KMS-11 (cell line): ENCODE measurements around the gene NBEA.

Experiments used
- H2AFZ ChIP-seq: fragments of 200-600 bp; sonication (generic); 2 replicates; pipeline ENCODE4 v1.6.1; 2016; ENCODE audit warnings: antibody characterized with exemption, mixed run types, low read depth
- H3K27ac ChIP-seq: fragments of 200-600 bp; sonication (generic); 2 replicates; pipeline ENCODE4 v1.6.1; 2016; ENCODE audit warnings: mild to moderate bottlenecking, mixed run types
- H3K27me3 ChIP-seq: fragments of 200-600 bp; sonication (generic); 2 replicates; pipeline ENCODE4 v1.6.1; 2017; ENCODE audit warnings: mild to moderate bottlenecking, low read depth, mixed run types, moderate library complexity; ENCODE audit not compliant: insufficient read depth
- H3K36me3 ChIP-seq: fragments of 200-600 bp; sonication (generic); 2 replicates; pipeline ENCODE4 v1.6.1; 2017; ENCODE audit warnings: mild to moderate bottlenecking, mixed run types; ENCODE audit not compliant: insufficient read depth
- H3K4me1 ChIP-seq: fragments of 200-600 bp; sonication (generic); 2 replicates; pipeline ENCODE4 v1.6.1; 2016; ENCODE audit warnings: mild to moderate bottlenecking, low read depth, mixed run types; ENCODE audit not compliant: poor library complexity, severe bottlenecking
- H3K4me2 ChIP-seq: fragments of 200-600 bp; sonication (generic); 2 replicates; pipeline ENCODE4 v1.7.0; 2016; ENCODE audit warnings: mild to moderate bottlenecking, mixed run types
- H3K4me3 ChIP-seq: fragments of 200-600 bp; sonication (generic); IDR thresholded peaks from 2 replicates; pipeline ENCODE4 v1.6.1; 2017; ENCODE audit warnings: low read depth, low read length, mixed read lengths; ENCODE audit not compliant: insufficient read depth
- H3K79me2 ChIP-seq: fragments of 200-600 bp; sonication (generic); 2 replicates; pipeline ENCODE4 v1.6.1; 2016; ENCODE audit warnings: low read depth, mixed run types; ENCODE audit not compliant: insufficient read depth
- H3K9ac ChIP-seq: fragments of 200-600 bp; sonication (generic); 2 replicates; pipeline ENCODE4 v1.6.1; 2016; ENCODE audit warnings: mild to moderate bottlenecking, mixed run types
- H4K20me1 ChIP-seq: fragments of 200-600 bp; sonication (generic); 2 replicates; pipeline ENCODE4 v1.6.1; 2016; ENCODE audit warnings: mild to moderate bottlenecking, mixed run types; ENCODE audit not compliant: insufficient read depth
- TF ChIP-seq, protein P1 (sequence below): fragments of 200-600 bp; sonication (generic); conservative IDR thresholded peaks from 2 replicates; pipeline ENCODE4 v1.6.1; 2017; ENCODE audit warnings: low read depth, mild to moderate bottlenecking, antibody characterized with exemption, low read length, moderate library complexity, mixed read lengths

The NBEA gene

DNA sequence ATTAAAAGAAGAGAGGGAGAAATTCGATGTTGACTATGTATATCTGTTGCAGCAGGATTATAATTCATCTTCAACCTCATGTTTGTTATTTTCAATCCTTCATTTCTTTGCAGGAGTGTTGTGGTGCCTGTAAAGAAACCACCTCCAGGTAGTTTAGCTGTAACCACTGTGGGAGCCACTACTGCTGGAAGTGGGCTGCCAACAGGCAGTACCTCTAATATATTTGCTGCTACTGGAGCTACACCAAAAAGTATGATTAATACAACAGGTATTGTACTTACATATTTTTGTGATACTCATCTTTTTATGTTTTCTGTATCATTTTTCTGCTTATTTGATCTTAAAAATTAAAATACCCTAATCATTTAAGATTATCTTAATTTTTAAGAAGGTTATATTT is 266.5 kb downstream of the NBEA start:
- H3K27me3 ChIP-seq: no peaks in the 10 kb centered on the region
- H3K9ac ChIP-seq: no peak overlapping the region
- no peak overlapping the region for H3K4me2 ChIP-seq
- no peak overlapping the region for H2AFZ ChIP-seq
- H3K27ac ChIP-seq: no peak overlapping the region
- no peak overlapping the region for H3K4me3 ChIP-seq
- no peaks in the 10 kb centered on the region for H3K4me1 ChIP-seq
- TF ChIP-seq, protein P1, sequence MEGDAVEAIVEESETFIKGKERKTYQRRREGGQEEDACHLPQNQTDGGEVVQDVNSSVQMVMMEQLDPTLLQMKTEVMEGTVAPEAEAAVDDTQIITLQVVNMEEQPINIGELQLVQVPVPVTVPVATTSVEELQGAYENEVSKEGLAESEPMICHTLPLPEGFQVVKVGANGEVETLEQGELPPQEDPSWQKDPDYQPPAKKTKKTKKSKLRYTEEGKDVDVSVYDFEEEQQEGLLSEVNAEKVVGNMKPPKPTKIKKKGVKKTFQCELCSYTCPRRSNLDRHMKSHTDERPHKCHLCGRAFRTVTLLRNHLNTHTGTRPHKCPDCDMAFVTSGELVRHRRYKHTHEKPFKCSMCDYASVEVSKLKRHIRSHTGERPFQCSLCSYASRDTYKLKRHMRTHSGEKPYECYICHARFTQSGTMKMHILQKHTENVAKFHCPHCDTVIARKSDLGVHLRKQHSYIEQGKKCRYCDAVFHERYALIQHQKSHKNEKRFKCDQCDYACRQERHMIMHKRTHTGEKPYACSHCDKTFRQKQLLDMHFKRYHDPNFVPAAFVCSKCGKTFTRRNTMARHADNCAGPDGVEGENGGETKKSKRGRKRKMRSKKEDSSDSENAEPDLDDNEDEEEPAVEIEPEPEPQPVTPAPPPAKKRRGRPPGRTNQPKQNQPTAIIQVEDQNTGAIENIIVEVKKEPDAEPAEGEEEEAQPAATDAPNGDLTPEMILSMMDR: no peak
- no peaks in the 10 kb centered on the region for H3K36me3 ChIP-seq
- no peaks in the 10 kb centered on the region for H3K79me2 ChIP-seq
- H4K20me1 ChIP-seq: no peaks in the 10 kb centered on the region

DNA sequence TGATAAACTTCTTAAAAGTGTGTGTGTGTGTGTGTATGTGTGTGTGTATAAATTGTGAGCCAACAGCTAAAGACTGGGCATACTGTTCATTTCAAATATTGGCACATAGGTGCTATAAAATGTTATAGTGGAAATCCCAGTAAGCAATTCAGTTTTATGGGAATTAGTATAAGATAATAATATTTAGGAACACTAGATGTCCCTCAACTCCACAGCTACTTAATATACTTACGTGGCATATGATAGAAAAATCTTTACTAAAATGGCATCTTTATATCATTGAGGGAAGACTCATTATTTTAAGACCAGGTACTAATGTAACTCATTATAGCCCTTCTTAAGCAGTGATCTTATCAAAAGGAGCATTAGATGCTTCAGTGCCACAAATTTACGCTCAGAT is 268.2 kb downstream of the NBEA start:
- no peak overlapping the region for H3K27ac ChIP-seq
- no peaks in the 10 kb centered on the region for H3K79me2 ChIP-seq
- H3K4me1 ChIP-seq: no peaks in the 10 kb centered on the region
- H3K4me3 ChIP-seq: no peak overlapping the region
- no peak overlapping the region for H3K4me2 ChIP-seq
- H3K36me3 ChIP-seq: no peaks in the 10 kb centered on the region
- H4K20me1 ChIP-seq: no peaks in the 10 kb centered on the region
- no peak overlapping the region for H2AFZ ChIP-seq
- H3K9ac ChIP-seq: no peak overlapping the region
- H3K27me3 ChIP-seq: no peaks in the 10 kb centered on the region
- TF ChIP-seq, protein P1: no peak

DNA sequence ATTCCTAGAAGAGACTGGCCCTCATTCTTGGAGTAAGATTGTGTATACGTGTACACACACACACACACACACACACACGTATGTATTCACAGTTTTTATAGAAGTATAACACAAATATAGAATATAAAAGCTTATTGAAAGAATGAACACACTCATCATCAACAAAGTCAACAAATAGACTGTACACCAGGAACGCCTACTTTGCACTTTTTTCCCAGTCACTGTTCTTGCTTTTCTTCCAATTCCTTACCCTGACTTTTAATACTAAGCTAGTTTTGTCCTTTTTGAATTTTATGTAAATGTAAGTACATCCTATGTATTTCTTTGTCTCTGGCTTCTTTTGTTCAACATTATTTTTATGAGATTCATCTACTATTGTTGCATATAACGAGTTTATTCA is 269.9 kb downstream of the NBEA start:
- Histone ChIP-seq H3K27ac (no peak overlapping the region), H3K9ac (no peak overlapping the region), H3K36me3 (no peaks in the 10 kb centered on the region), H3K4me1 (no peaks in the 10 kb centered on the region), H3K4me2 (no peak overlapping the region), H3K4me3 (no peak overlapping the region), H2AFZ (no peak overlapping the region), H3K27me3 (no peaks in the 10 kb centered on the region), H4K20me1 (no peaks in the 10 kb centered on the region), H3K79me2 (no peaks in the 10 kb centered on the region)
- TF ChIP-seq, protein P1: no peak

DNA sequence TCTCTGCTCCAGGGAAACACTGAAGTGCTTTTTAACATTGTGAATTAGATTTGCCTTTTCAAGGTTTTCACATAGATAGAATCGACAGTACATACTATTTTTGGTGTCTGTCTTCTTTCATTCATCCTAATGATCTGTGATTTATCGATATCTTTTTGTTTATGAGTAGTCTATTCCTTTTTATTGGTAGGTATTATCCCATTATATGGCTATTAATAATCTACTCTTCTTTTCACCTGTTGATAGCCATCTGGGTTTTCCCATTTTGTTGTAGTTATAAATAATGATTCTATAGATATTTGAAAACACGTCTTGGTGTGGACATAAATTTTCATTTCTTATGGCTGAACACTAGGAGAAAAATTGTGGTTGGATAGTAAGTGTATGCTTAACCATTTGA is 271.8 kb downstream of the NBEA start:
- H3K36me3 ChIP-seq: no peaks in the 10 kb centered on the region
- H4K20me1 ChIP-seq: no peaks in the 10 kb centered on the region
- no peaks in the 10 kb centered on the region for H3K79me2 ChIP-seq
- H3K27me3 ChIP-seq: no peaks in the 10 kb centered on the region
- no peak overlapping the region for H3K4me3 ChIP-seq
- no peaks in the 10 kb centered on the region for H3K4me1 ChIP-seq
- TF ChIP-seq, protein P1: no peak
- H3K27ac ChIP-seq: no peak overlapping the region
- H3K4me2 ChIP-seq: no peak overlapping the region
- H3K9ac ChIP-seq: no peak overlapping the region
- H2AFZ ChIP-seq: no peak overlapping the region

DNA sequence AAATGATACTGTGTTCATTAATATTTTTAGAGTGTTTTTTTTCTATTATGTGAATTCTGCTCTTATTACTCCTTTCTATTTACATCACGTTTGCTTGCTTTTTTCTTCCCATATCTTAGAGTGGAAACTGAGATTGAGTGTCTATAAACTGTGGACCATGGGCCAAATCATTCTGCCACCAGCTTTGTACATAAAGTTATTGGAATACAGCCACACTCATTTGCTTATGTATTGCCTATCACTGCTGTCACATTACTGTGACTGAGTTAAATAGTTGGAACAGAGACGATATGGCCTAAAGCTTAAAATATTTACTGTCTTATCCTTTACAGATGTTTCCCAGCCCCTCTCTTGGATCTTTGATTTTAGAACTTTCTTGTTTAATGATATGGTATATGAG is 274.1 kb downstream of the NBEA start:
- Histone ChIP-seq H2AFZ (no peak overlapping the region), H3K4me2 (no peak overlapping the region), H3K9ac (no peak overlapping the region), H3K36me3 (no peaks in the 10 kb centered on the region), H4K20me1 (no peaks in the 10 kb centered on the region), H3K4me3 (no peak overlapping the region), H3K4me1 (no peaks in the 10 kb centered on the region), H3K79me2 (no peaks in the 10 kb centered on the region), H3K27ac (no peak overlapping the region), H3K27me3 (no peaks in the 10 kb centered on the region)
- TF ChIP-seq, protein P1: no peak
